Gastrocnemius medialis (tissue), 4 donors: ENCODE measurements around the gene FKBP4. TPM values are rescaled to one million over a fixed set of nuclear protein-coding genes. Genes with fewer than 3 reads are reported as not detected.

Source experiments
- total RNA-seq, 4 donors: library from RNA; depleted of rRNA; stranded (reverse); fragments of >200 nt; gene quantifications; one replicate each; pipeline versions ENCODE4 v1.1.0 to v1.2.3, GENCODE V29; 2016

FKBP4 gene
- total RNA-seq, 4 donors from 2014 or later, result 41.9 to 96.0 (median 53.0) TPM

Other genes starting within 250 kb of the FKBP4 start
- 1 to 10 TPM; 5.1 to 7.2 (median 5.9) TPM for gene ITFG2, start 17.7 kb downstream of the FKBP4 start, total RNA-seq
- gene NRIP2, start 40.1 kb downstream of the FKBP4 start, total RNA-seq, result 1 to 10 TPM in 3 of 4 donors, not detected in 1; 1.3 to 5.2 (median 2.0) TPM
- gene TEX52, start 62.1 kb downstream of the FKBP4 start, total RNA-seq, result under 1 TPM in 1 of 4 donors, not detected in 3; 0.68 TPM
- 1 to 10 TPM in 1 of 4 donors, under 1 TPM in 1, not detected in 2; 0.95 to 1.1 TPM for gene FOXM1, start 82.2 kb downstream of the FKBP4 start, total RNA-seq
- gene RHNO1, start 82.3 kb downstream of the FKBP4 start, total RNA-seq, result 10 to 100 TPM in 1 of 4 donors, 1 to 10 TPM in 3; 4.9 to 11.8 (median 6.7) TPM
- 10 to 100 TPM in 2 of 4 donors, 1 to 10 TPM in 2; 2.8 to 15.8 (median 11.2) TPM for gene TULP3, start 95.9 kb downstream of the FKBP4 start, total RNA-seq
- gene TEAD4, start 164.4 kb downstream of the FKBP4 start, total RNA-seq, result 100 to 1,000 TPM in 2 of 4 donors, 10 to 100 TPM in 2; 91.1 to 201 (median 122) TPM